HCT116 (cell line): ENCODE results near the gene CCDC85B. TPM values are rescaled to one million over a fixed set of nuclear protein-coding genes. Genes with fewer than 3 reads are reported as not detected.

Experiments used
- ATAC-seq: fragments of 200-7000 bp; cut with Tn5 transposase; 2 replicates; pipeline ENCODE4 v1.9.1; 2020; ENCODE audit warnings: mild to moderate bottlenecking, moderate library complexity
- BruUV-seq: library from RNA; stranded (reverse); fragments of 400-500 nt; replicated peaks from 2 replicates; lab custom pipeline; 2021; lab: Mats Ljungman, UMichigan
- CTCF ChIA-PET: fragments of 300-600 bp; sonication (Branson Sonifier 250); formaldehyde crosslinking; loops from one replicate; lab custom pipeline; 2021; ENCODE audit warnings: antibody characterized with exemption; lab: Charles Lee
- POLR2A ChIA-PET: fragments of 300-600, 350-600 bp; sonication (Branson Sonifier 250); formaldehyde crosslinking; loops from one replicate; lab custom pipeline; 2021; ENCODE audit warnings: antibody characterized with exemption; lab: Charles Lee
- RAD21 ChIA-PET, 2 experiments: fragments of 300-600 bp; sonication (Branson Sonifier 250); formaldehyde crosslinking; loops; one replicate each; lab custom pipeline; 2023; ENCODE audit warnings: low total read pairs in 2 of 2; ENCODE audit not compliant: uncharacterized antibody in 2 of 2, unreplicated experiment in 2 of 2, low non-redundant PET in 1 of 2; lab: Charles Lee
- DNase-seq: peaks from one replicate; pipeline ENCODE4 v3.0.0-alpha.2; 2010; ENCODE audit warnings: low read depth, low spot score
- H2AFZ ChIP-seq: fragments of 200-600 bp; shearing (Covaris generic), sonication (generic); 2 replicates; pipeline ENCODE4 v1.6.1; 2017; ENCODE audit warnings: low read depth, mixed run types, mixed read lengths, antibody characterized with exemption, low read length; ENCODE audit not compliant: poor library complexity, severe bottlenecking
- H3K27ac ChIP-seq: 2 replicates; pipeline ENCODE4 v1.5.1; 2012; ENCODE audit warnings: low read depth, low read length
- H3K27me3 ChIP-seq: fragments of 200-600 bp; sonication (generic); 2 replicates; pipeline ENCODE4 v1.6.1; 2016; ENCODE audit warnings: mixed run types, low read length, mixed read lengths; ENCODE audit not compliant: insufficient read depth
- H3K36me3 ChIP-seq, 2 experiments: fragments of 200-500 bp in 1 of 2; fragments of 200-600 bp in 1 of 2; sonication (Bioruptor generic) in 1 of 2; sonication (generic) in 1 of 2; 2 replicates each; pipeline versions ENCODE4 v1.5.1 to v1.6.1; 2014 to 2016; ENCODE audit warnings: low read length in 2 of 2, inconsistent platforms in 1 of 2, mixed read lengths in 1 of 2, mixed run types in 1 of 2; ENCODE audit not compliant: insufficient read depth in 2 of 2, control insufficient read depth in 1 of 2
- H3K4me1 ChIP-seq, 2 experiments: fragments of 200-600 bp in 1 of 2; sonication (generic) in 1 of 2; 2 replicates each; pipeline versions ENCODE4 v1.5.1 to v1.6.1; 2012 to 2017; ENCODE audit warnings: low read length in 2 of 2, inconsistent platforms in 1 of 2, mild to moderate bottlenecking in 1 of 2, mixed read lengths in 1 of 2, mixed run types in 1 of 2, moderate library complexity in 1 of 2; ENCODE audit not compliant: insufficient read depth in 2 of 2, control insufficient read depth in 1 of 2
- H3K4me2 ChIP-seq: fragments of 200-600 bp; sonication (generic); 2 replicates; pipeline ENCODE4 v1.6.1; 2017; ENCODE audit warnings: mixed run types, low read length, mixed read lengths
- H3K4me3 ChIP-seq, 2 experiments: fragments of 200-600 bp in 1 of 2; sonication (generic) in 1 of 2; replicated peaks in 1 of 2; 2 replicates each; pipeline ENCODE4 v1.5.1; 2011 to 2016; ENCODE audit warnings: low read length in 2 of 2, control low read depth in 1 of 2, low read depth in 1 of 2, mild to moderate bottlenecking in 1 of 2, mixed read lengths in 1 of 2, mixed run types in 1 of 2
- H3K79me2 ChIP-seq: fragments of 200-600 bp; sonication (generic); 2 replicates; pipeline ENCODE4 v1.6.1; 2017; ENCODE audit warnings: mild to moderate bottlenecking, mixed run types, low read length, moderate library complexity, mixed read lengths; ENCODE audit not compliant: insufficient read depth
- H3K9ac ChIP-seq: fragments of 200-600 bp; sonication (generic); 2 replicates; pipeline ENCODE4 v1.6.1; 2016; ENCODE audit warnings: low read length, mixed read lengths
- H3K9me2 ChIP-seq: fragments of 200-600 bp; sonication (generic), shearing (Covaris generic); 2 replicates; pipeline ENCODE4 v1.6.1; 2017; ENCODE audit warnings: mixed run types, mild to moderate bottlenecking, moderate library complexity; ENCODE audit not compliant: insufficient read depth
- H3K9me3 ChIP-seq, 2 experiments: fragments of 200-500 bp in 1 of 2; fragments of 200-600 bp in 1 of 2; sonication (Bioruptor generic) in 1 of 2; sonication (generic) in 1 of 2; 2 replicates each; pipeline ENCODE4 v1.6.1; 2014 to 2017; ENCODE audit warnings: low read length in 2 of 2, mixed read lengths in 2 of 2, inconsistent platforms in 1 of 2, low read depth in 1 of 2, mild to moderate bottlenecking in 1 of 2, mixed run types in 1 of 2, moderate library complexity in 1 of 2; ENCODE audit not compliant: control insufficient read depth in 1 of 2, insufficient read depth in 1 of 2
- H4K20me1 ChIP-seq: fragments of 200-600 bp; sonication (generic), shearing (Covaris generic); 2 replicates; pipeline ENCODE4 v1.6.1; 2017; ENCODE audit warnings: mixed run types, mild to moderate bottlenecking, moderate library complexity; ENCODE audit not compliant: insufficient read depth
- CBX3 ChIP-seq: IDR thresholded peaks from 2 replicates; pipeline ENCODE4 v1.6.1; 2012; ENCODE audit warnings: low read depth
- EGR1 ChIP-seq: IDR thresholded peaks from 2 replicates; pipeline ENCODE4 v1.6.1; 2012; ENCODE audit warnings: low read depth
- EZH2 ChIP-seq: fragments of 200-600 bp; sonication (generic); IDR thresholded peaks from 2 replicates; pipeline ENCODE4 v1.6.1; 2017; ENCODE audit warnings: antibody characterized with exemption, mixed run types
- EZH2phosphoT487 ChIP-seq: fragments of 200-600 bp; IDR thresholded peaks from 2 replicates; pipeline ENCODE4 v1.6.1; 2018; ENCODE audit warnings: antibody characterized with exemption, borderline replicate concordance
- FOSL1 ChIP-seq: IDR thresholded peaks from 2 replicates; pipeline ENCODE4 v1.6.1; 2012; ENCODE audit warnings: low read depth
- JUND ChIP-seq: IDR thresholded peaks from 2 replicates; pipeline ENCODE4 v1.6.1; 2012
- POLR2A ChIP-seq: IDR thresholded peaks from 2 replicates; pipeline ENCODE4 v1.7.0; 2011; ENCODE audit warnings: borderline replicate concordance; ENCODE audit not compliant: insufficient read depth, insufficient read length; ENCODE audit errors: extremely low read depth
- POLR2AphosphoS5 ChIP-seq: IDR thresholded peaks from 2 replicates; pipeline ENCODE4 v1.6.1; 2011; ENCODE audit warnings: mild to moderate bottlenecking, low read depth, low read length, moderate library complexity
- SRF ChIP-seq: IDR thresholded peaks from 2 replicates; pipeline ENCODE4 v1.6.1; 2012; ENCODE audit warnings: low read depth
- TCF7L2 ChIP-seq: IDR thresholded peaks from 2 replicates; pipeline ENCODE4 v1.7.0; 2011; ENCODE audit warnings: borderline replicate concordance, inconsistent platforms; ENCODE audit not compliant: insufficient read depth, insufficient read length; ENCODE audit errors: extremely low read depth
- YY1 ChIP-seq: IDR thresholded peaks from 2 replicates; pipeline ENCODE4 v1.6.1; 2011; ENCODE audit warnings: low read length, low read depth, moderate library complexity, mild to moderate bottlenecking; ENCODE audit not compliant: insufficient replicate concordance; ENCODE audit errors: extremely low read depth
- ZNF274 ChIP-seq: fragments of 200-500 bp; sonication (Bioruptor generic); IDR thresholded peaks from 2 replicates; pipeline ENCODE4 v1.6.1; 2014; ENCODE audit warnings: mild to moderate bottlenecking, low read depth, low read length, inconsistent platforms
- intact Hi-C: fragments of 100-400 bp; cut with micrococcal nuclease; formaldehyde crosslinking; loops from 2 replicates; pipeline ENCODE4 v1.10.0; 2022
- total RNA-seq: library from RNA; stranded (reverse); gene quantifications from one replicate; pipeline ENCODE4 v1.2.1, GENCODE V29; 2021; ENCODE audit not compliant: unreplicated experiment

Gene CCDC85B
- total RNA-seq, 1 experiment from 2014 or later: 84.3 TPM

DNA sequence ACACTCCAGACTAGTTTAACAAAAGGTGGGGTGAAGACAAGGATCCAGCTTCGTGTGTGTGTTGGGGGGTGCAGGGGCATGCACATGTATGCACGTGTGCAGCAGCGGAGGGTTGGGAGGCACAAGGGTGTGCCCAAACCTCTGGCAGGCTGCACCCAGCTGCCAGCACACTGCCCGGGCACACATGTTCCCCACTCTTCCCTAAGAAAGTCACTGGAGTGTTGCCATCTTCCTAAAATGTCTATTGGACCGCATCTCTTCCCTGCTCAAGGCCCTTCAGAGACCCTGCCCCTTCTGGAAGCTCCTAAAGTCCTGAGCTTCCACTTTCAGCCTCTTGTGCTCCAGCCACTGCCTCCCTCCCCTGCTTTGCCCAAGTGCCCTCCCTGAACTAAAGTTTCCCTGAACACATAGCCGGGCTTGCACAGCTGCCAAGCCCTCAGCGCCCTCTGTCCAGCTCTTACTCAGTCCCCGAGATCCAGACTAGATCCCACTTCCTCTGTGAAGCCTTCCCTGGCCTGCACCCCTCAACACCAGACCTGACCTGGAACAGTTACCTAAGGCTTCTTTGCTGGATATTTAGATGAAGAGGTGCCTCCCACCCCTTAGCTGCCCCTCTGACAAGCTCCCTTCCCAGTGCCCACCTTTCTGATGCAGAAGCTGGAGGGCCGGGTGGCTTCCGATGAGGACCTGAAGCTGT is 38.5 kb upstream of the CCDC85B start:
- H3K4me2 ChIP-seq: no peak overlapping the region
- peaks cover 15% of the 10 kb centered on the region; the same call in 1 of the 2 replicates for H4K20me1 ChIP-seq
- DNase-seq (no peak), ATAC-seq (peak; percentile 13)
- ChIA-PET CTCF (interaction anchor here (1.2 to 1.7 kb wide), 3 partner anchors 8 to 33 kb away, joined by 3 to 15 read pairs (median 3); partner anchors contain the start of gene MUS81), RAD21 (no interaction called here), POLR2A (interaction anchor here (1.7 kb wide), 1 partner anchor 8 kb away, joined by 8 read pairs; the partner anchor contains the start of gene MUS81)
- H3K27ac ChIP-seq: no peak overlapping the region
- H3K36me3 ChIP-seq: peaks cover 31 to 54% of the 10 kb centered on the region in 2 experiments
- H3K9ac ChIP-seq: no peak overlapping the region
- H2AFZ ChIP-seq: no peak overlapping the region
- TF ChIP-seq EGR1: no peak
- no peak for TF ChIP-seq JUND
- no peak for TF ChIP-seq EZH2
- TF ChIP-seq POLR2AphosphoS5: no peak
- TF ChIP-seq POLR2A: no peak
- TF ChIP-seq SRF: no peak
- no peak for TF ChIP-seq EZH2phosphoT487
- no peak for TF ChIP-seq CBX3
- TF ChIP-seq ZNF274: no peak
- no peak for TF ChIP-seq YY1
- no peak for TF ChIP-seq TCF7L2
- TF ChIP-seq FOSL1: no peak
- no peaks in the 10 kb centered on the region for H3K27me3 ChIP-seq
- peaks cover 32% of the 10 kb centered on the region for H3K79me2 ChIP-seq
- H3K9me3 ChIP-seq: no peaks in the 10 kb centered on the region; a peak in 1 of 4 replicates
- H3K4me3 ChIP-seq: no peak overlapping the region
- H3K4me1 ChIP-seq: peaks cover 7 to 14% of the 10 kb centered on the region in 2 experiments; a peak in 3 of 4 replicates
- H3K9me2 ChIP-seq: no peaks in the 10 kb centered on the region
- BruUV-seq: no TSS peak
- intact Hi-C loops: no loop called here
